HepG2 (cell line): ENCODE results near the gene ZNF629. TPM values are rescaled to one million over a fixed set of nuclear protein-coding genes. Genes with fewer than 3 reads are reported as not detected.
A peak's percentile ranks its signal among the peaks of the same experiment; 100 is the strongest.

Experiments
- GPBP1L1 ChIP-seq: sonication (generic); formaldehyde crosslinking; IDR thresholded peaks from 2 replicates; pipeline ENCODE4 v1.5.0; 2020; ENCODE audit warnings: mild to moderate bottlenecking, missing genetic modification reagents
- HNF4G ChIP-seq, 2 experiments: sonication (generic) in 1 of 2; formaldehyde crosslinking in 1 of 2; IDR thresholded peaks; 2 replicates each; pipeline versions ENCODE4 v1.4.0 to v1.6.1; 2011 to 2020; ENCODE audit warnings: borderline replicate concordance in 2 of 2, low read depth in 2 of 2, mild to moderate bottlenecking in 2 of 2, low read length in 1 of 2, missing genetic modification reagents in 1 of 2, moderate library complexity in 1 of 2
- NFYB ChIP-seq: sonication (generic); formaldehyde crosslinking; IDR thresholded peaks from 2 replicates; pipeline ENCODE4 v1.4.0; 2020; ENCODE audit warnings: missing genetic modification reagents
- ZBTB14 ChIP-seq: sonication (generic); formaldehyde crosslinking; IDR thresholded peaks from 2 replicates; pipeline ENCODE4 v1.4.0; 2020; ENCODE audit warnings: missing genetic modification reagents
- ZFP62 ChIP-seq: sonication (generic); formaldehyde crosslinking; IDR thresholded peaks from 2 replicates; pipeline ENCODE4 v1.4.0; 2020; ENCODE audit warnings: missing genetic modification reagents
- ZNF629 ChIP-seq: sonication (generic); formaldehyde crosslinking; conservative IDR thresholded peaks from 2 replicates; pipeline ENCODE4 v1.5.0; 2020; ENCODE audit warnings: missing genetic modification reagents
- polyA plus RNA-seq, 8 experiments: library from polyadenylated mRNA; depleted of rRNA in 3 of 8; stranded (reverse) in 7 of 8; unstranded in 1 of 8; fragments of >200 nt; fragmentation: Illumina TruSeq in 4 of 8; extraction: Trizol in 4 of 8; gene quantifications; 2 replicates each; pipeline versions ENCODE4 v1.2.1 to v1.2.3, GENCODE V29; 2011 to 2016; ENCODE audit warnings: low read depth in 4 of 8, missing spikeins in 1 of 8, mixed read lengths in 1 of 8; ENCODE audit not compliant: insufficient read depth in 1 of 8
- total RNA-seq, 5 experiments: library from RNA; depleted of rRNA; stranded (reverse); fragments of >200 nt; fragmentation: Illumina TruSeq; extraction: Trizol; gene quantifications; 2 replicates each; pipeline ENCODE4 v1.2.3, GENCODE V29; 2016; ENCODE audit warnings: low read depth in 1 of 5
- TF ChIP-seq, protein P1 (sequence below), 2 experiments: sonication (generic) in 1 of 2; formaldehyde crosslinking in 1 of 2; IDR thresholded peaks; 2 replicates each; pipeline versions ENCODE4 v1.4.0 to v1.6.1; 2016 to 2020; ENCODE audit warnings: borderline replicate concordance in 1 of 2, low read depth in 1 of 2, mild to moderate bottlenecking in 1 of 2, missing genetic modification reagents in 1 of 2
- TF ChIP-seq, protein P2 (sequence below): sonication (generic); formaldehyde crosslinking; IDR thresholded peaks from 2 replicates; pipeline ENCODE4 v1.4.0; 2020; ENCODE audit warnings: missing genetic modification reagents, mild to moderate bottlenecking, borderline replicate concordance
- TF ChIP-seq, protein P3 (sequence below): sonication (generic); formaldehyde crosslinking; conservative IDR thresholded peaks from 2 replicates; pipeline ENCODE4 v1.8.0; 2022; ENCODE audit warnings: low read depth, missing genetic modification reagents

ZNF629 gene
- total and polyA plus RNA-seq, 2 of the 13 experiments (the other 11 are each of a cell fraction or from before 2014, with no cell fraction given) = 6.1 to 16.5 TPM

- TF ChIP-seq HNF4G (IDR thresholded peaks at IDR 0.05; ENCODE audit: borderline replicate concordance, low read depth, low read length) (no peak), HNF4G (CRISPR knock-in tag; IDR thresholded peaks at IDR 0.05; ENCODE audit: borderline replicate concordance, low read depth) (no peak), GPBP1L1 (CRISPR knock-in tag) (no peak), ZFP62 (CRISPR knock-in tag) (no peak), ZNF629 (CRISPR knock-in tag) (no peak; the same call in 1 of the 2 replicates), NFYB (peak; percentile 74), ZBTB14 (no peak; the same call in 1 of the 2 replicates)
- TF ChIP-seq, protein P1, sequence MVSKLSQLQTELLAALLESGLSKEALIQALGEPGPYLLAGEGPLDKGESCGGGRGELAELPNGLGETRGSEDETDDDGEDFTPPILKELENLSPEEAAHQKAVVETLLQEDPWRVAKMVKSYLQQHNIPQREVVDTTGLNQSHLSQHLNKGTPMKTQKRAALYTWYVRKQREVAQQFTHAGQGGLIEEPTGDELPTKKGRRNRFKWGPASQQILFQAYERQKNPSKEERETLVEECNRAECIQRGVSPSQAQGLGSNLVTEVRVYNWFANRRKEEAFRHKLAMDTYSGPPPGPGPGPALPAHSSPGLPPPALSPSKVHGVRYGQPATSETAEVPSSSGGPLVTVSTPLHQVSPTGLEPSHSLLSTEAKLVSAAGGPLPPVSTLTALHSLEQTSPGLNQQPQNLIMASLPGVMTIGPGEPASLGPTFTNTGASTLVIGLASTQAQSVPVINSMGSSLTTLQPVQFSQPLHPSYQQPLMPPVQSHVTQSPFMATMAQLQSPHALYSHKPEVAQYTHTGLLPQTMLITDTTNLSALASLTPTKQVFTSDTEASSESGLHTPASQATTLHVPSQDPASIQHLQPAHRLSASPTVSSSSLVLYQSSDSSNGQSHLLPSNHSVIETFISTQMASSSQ (IDR thresholded peaks at IDR 0.05; ENCODE audit: low read depth) = no peak
- TF ChIP-seq, protein P1 (CRISPR knock-in tag; IDR thresholded peaks at IDR 0.05; ENCODE audit: borderline replicate concordance) = no peak; the same call in 1 of the 2 replicates
- TF ChIP-seq, protein P2, sequence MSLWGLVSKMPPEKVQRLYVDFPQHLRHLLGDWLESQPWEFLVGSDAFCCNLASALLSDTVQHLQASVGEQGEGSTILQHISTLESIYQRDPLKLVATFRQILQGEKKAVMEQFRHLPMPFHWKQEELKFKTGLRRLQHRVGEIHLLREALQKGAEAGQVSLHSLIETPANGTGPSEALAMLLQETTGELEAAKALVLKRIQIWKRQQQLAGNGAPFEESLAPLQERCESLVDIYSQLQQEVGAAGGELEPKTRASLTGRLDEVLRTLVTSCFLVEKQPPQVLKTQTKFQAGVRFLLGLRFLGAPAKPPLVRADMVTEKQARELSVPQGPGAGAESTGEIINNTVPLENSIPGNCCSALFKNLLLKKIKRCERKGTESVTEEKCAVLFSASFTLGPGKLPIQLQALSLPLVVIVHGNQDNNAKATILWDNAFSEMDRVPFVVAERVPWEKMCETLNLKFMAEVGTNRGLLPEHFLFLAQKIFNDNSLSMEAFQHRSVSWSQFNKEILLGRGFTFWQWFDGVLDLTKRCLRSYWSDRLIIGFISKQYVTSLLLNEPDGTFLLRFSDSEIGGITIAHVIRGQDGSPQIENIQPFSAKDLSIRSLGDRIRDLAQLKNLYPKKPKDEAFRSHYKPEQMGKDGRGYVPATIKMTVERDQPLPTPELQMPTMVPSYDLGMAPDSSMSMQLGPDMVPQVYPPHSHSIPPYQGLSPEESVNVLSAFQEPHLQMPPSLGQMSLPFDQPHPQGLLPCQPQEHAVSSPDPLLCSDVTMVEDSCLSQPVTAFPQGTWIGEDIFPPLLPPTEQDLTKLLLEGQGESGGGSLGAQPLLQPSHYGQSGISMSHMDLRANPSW (CRISPR knock-in tag) = no peak
- TF ChIP-seq, protein P3, sequence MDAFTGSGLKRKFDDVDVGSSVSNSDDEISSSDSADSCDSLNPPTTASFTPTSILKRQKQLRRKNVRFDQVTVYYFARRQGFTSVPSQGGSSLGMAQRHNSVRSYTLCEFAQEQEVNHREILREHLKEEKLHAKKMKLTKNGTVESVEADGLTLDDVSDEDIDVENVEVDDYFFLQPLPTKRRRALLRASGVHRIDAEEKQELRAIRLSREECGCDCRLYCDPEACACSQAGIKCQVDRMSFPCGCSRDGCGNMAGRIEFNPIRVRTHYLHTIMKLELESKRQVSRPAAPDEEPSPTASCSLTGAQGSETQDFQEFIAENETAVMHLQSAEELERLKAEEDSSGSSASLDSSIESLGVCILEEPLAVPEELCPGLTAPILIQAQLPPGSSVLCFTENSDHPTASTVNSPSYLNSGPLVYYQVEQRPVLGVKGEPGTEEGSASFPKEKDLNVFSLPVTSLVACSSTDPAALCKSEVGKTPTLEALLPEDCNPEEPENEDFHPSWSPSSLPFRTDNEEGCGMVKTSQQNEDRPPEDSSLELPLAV (CRISPR knock-in tag) = no peak
Observed at GRCh38 chr16:30761928-30762902, 24.8 kb downstream of the ZNF629 start, which contains the start of the genes CFAP119 and RNF40 (continued).
